A549 (cell line): ENCODE results near the gene AQR. TPM values are rescaled to one million over a fixed set of nuclear protein-coding genes. Genes with fewer than 3 reads are reported as not detected.

Source experiments
- BHLHE40 ChIP-seq: IDR thresholded peaks from 2 replicates; pipeline ENCODE4 v1.6.1; 2012; ENCODE audit warnings: low read depth, low read length, inconsistent platforms
- CEBPB ChIP-seq, 2 experiments: fragments of >200 bp in 1 of 2; sonication (Bioruptor Twin) in 1 of 2; formaldehyde crosslinking in 1 of 2; IDR thresholded peaks; 2 replicates each; pipeline ENCODE4 v1.6.1; 2012 to 2016
- CHD2 ChIP-seq: fragments of 150-350 bp; IDR thresholded peaks from 2 replicates; pipeline ENCODE4 v1.6.1; 2014; ENCODE audit warnings: low read length; ENCODE audit not compliant: partially characterized antibody
- EHF ChIP-seq: fragments of 250-450 bp; sonication (Bioruptor Pico); IDR thresholded peaks from 2 replicates; pipeline ENCODE4 v1.5.0; 2020; ENCODE audit warnings: mild to moderate bottlenecking
- ESRRA ChIP-seq: fragments of 150-350 bp; IDR thresholded peaks from 2 replicates; pipeline ENCODE4 v1.6.1; 2014; ENCODE audit warnings: mild to moderate bottlenecking, low read length, borderline replicate concordance
- FOSB ChIP-seq: fragments of 250-450 bp; sonication (Bioruptor Pico); IDR thresholded peaks from 2 replicates; pipeline ENCODE4 v1.5.0; 2020; ENCODE audit warnings: mild to moderate bottlenecking, moderate library complexity
- FOXS1 ChIP-seq: fragments of 250-450 bp; sonication (Bioruptor Pico); IDR thresholded peaks from 2 replicates; pipeline ENCODE4 v1.5.0; 2020; ENCODE audit warnings: mild to moderate bottlenecking, moderate library complexity
- HDAC2 ChIP-seq: fragments of 200-600 bp; sonication (generic); IDR thresholded peaks from 2 replicates; pipeline ENCODE4 v1.6.1; 2016
- JUN ChIP-seq, 2 experiments: fragments of >200 bp; sonication (Bioruptor Twin); formaldehyde crosslinking; IDR thresholded peaks; 2 replicates in 1 of 2; 3 replicates in 1 of 2; pipeline ENCODE4 v1.6.1; 2016 to 2017
- KDM5A ChIP-seq: fragments of 200-600 bp; sonication (generic); IDR thresholded peaks from 2 replicates; pipeline ENCODE4 v1.6.1; 2016; ENCODE audit warnings: antibody characterized with exemption, mild to moderate bottlenecking
- MAZ ChIP-seq: fragments of 150-350 bp; IDR thresholded peaks from 2 replicates; pipeline ENCODE4 v1.6.1; 2014; ENCODE audit warnings: antibody characterized with exemption, low read depth, low read length, borderline replicate concordance
- MYC ChIP-seq: IDR thresholded peaks from 2 replicates; pipeline ENCODE4 v1.6.1; 2012; ENCODE audit warnings: mild to moderate bottlenecking, inconsistent platforms, low read length, improper control_type of control experiment, borderline replicate concordance
- NFE2L2 ChIP-seq: fragments of 150-350 bp; conservative IDR thresholded peaks from 2 replicates; pipeline ENCODE4 v1.6.1; 2014; ENCODE audit warnings: low read length
- NR3C1 ChIP-seq: fragments of >200 bp; sonication (Bioruptor Twin); formaldehyde crosslinking; IDR thresholded peaks from 3 replicates; pipeline ENCODE4 v1.6.1; 2017
- POLR2AphosphoS2 ChIP-seq: conservative IDR thresholded peaks from 2 replicates; pipeline ENCODE4 v1.6.1; 2012; ENCODE audit warnings: low read length, improper control_type of control experiment, inconsistent platforms
- RAD21 ChIP-seq, 2 experiments: fragments of >200 bp in 1 of 2; sonication (Bioruptor Twin) in 1 of 2; formaldehyde crosslinking in 1 of 2; IDR thresholded peaks in 1 of 2; conservative IDR thresholded peaks in 1 of 2; 2 replicates in 1 of 2; 3 replicates in 1 of 2; pipeline ENCODE4 v1.6.1; 2012 to 2018; ENCODE audit warnings: inconsistent platforms in 1 of 2
- SMC3 ChIP-seq: fragments of >200 bp; sonication (Bioruptor Twin); formaldehyde crosslinking; IDR thresholded peaks from 3 replicates; pipeline ENCODE4 v1.6.1; 2018; ENCODE audit warnings: inconsistent platforms
- TFCP2L1 ChIP-seq: fragments of 250-450 bp; sonication (Bioruptor Pico); IDR thresholded peaks from 2 replicates; pipeline ENCODE4 v1.5.0; 2021; ENCODE audit warnings: mild to moderate bottlenecking
- TP53 ChIP-seq: fragments of 250-450 bp; sonication (Bioruptor Pico); IDR thresholded peaks from 2 replicates; pipeline ENCODE4 v1.5.0; 2021; ENCODE audit warnings: mild to moderate bottlenecking, moderate library complexity
- ZNF302 ChIP-seq: fragments of 250-450 bp; sonication (Bioruptor Pico); IDR thresholded peaks from 2 replicates; pipeline ENCODE4 v1.9.0; 2021; ENCODE audit warnings: inconsistent platforms, mild to moderate bottlenecking, moderate library complexity
- polyA plus RNA-seq, 4 experiments: library from polyadenylated mRNA; depleted of rRNA in 3 of 4; stranded (reverse); fragments of >200 nt; fragmentation: RNase III in 1 of 4; extraction: RNeasy Plus Mini Kit Qiagen cat#74134 plus additional on column Dnase treatment in 1 of 4; gene quantifications; 2 replicates in 3 of 4; 3 replicates in 1 of 4; pipeline ENCODE4 v1.2.3, GENCODE V29; 2011 to 2017
- TF ChIP-seq, protein P1 (sequence below): fragments of 150-350 bp; IDR thresholded peaks from 2 replicates; pipeline ENCODE4 v1.6.1; 2014; ENCODE audit warnings: low read depth, mild to moderate bottlenecking, low read length
- TF ChIP-seq, protein P2 (sequence below): fragments of 200-600 bp; sonication (generic); IDR thresholded peaks from 2 replicates; pipeline ENCODE4 v1.6.1; 2016; ENCODE audit warnings: antibody characterized with exemption, mild to moderate bottlenecking, moderate library complexity
- TF ChIP-seq, protein P3 (sequence below): fragments of 250-450 bp; sonication (Bioruptor Pico); IDR thresholded peaks from 2 replicates; pipeline ENCODE4 v1.5.0; 2021; ENCODE audit warnings: mild to moderate bottlenecking, moderate library complexity, borderline replicate concordance

AQR gene
- polyA plus RNA-seq, 2 of the 4 experiments (the other 2 are of a cell fraction): 22.3 to 58.5 TPM

DNA sequence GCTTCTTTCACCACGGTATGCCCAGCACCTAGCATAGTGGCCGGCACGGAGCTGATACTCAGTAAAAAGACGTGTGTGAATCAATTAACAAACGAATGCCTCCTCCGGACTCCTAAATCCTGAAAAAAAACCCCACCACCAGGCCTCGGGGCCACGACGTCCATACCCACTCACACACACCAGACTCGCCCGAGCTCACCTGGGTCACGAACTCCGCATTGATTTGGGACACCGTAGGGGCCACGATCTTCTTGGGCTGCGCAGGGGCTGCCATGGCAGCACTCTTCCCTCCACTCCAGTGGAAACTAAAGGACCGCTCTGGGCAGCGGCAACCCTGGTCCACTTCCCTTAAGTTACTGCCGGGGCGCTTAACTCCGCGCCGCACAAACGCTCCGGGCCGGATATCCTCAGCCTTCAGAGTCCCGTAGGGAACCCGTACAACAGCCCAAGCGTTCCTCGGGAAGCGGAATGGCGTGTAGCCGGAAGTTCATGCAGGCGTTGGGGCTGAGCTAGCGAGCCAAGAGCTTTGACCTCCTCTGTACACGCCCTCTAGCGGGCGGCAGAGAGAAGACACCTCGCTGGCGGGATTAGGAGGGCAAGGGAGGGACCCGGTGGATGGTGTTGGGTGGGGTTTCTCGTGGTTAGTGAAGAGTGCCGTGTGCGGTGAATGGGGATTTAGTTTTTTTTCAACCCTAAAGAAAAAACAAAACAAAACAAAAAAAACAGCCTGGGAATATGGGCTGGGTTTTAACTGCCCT is at the start of gene AQR (continued):
- TF ChIP-seq NFE2L2 (no peak), KDM5A (peak; percentile 81), CHD2 (peak; percentile 0), TFCP2L1 (CRISPR knock-in tag) (no peak), FOXS1 (peak; percentile 82), POLR2AphosphoS2 (no peak), CEBPB (IDR thresholded peaks at IDR 0.05) (no peak), JUN (IDR thresholded peaks at IDR 0.05) (peak; percentile 93 to 97), MAZ (0 out of 2 replicates have a peak, but pooled peaks have one; percentile 59), ZNF302 (CRISPR knock-in tag) (no peak), EHF (CRISPR knock-in tag) (peak; percentile 27; the same call in 1 of the 2 replicates), MYC (peak; percentile 80; the same call in 1 of the 2 replicates), ESRRA (peak; percentile 6; the same call in 1 of the 2 replicates), FOSB (CRISPR knock-in tag) (no peak), TP53 (0 out of 2 replicates have a peak, but pooled peaks have one; percentile 44), SMC3 (peak; percentile 48), NR3C1 (no peak), RAD21 (conservative IDR thresholded peaks at IDR 0.05 in 1 of 2, IDR thresholded peaks at IDR 0.05 in 1 of 2) (peak; percentile 20 to 34; a peak in 2 of 5 replicates), HDAC2 (peak; percentile 42; the same call in 1 of the 2 replicates), BHLHE40 (no peak)
- TF ChIP-seq, protein P1, sequence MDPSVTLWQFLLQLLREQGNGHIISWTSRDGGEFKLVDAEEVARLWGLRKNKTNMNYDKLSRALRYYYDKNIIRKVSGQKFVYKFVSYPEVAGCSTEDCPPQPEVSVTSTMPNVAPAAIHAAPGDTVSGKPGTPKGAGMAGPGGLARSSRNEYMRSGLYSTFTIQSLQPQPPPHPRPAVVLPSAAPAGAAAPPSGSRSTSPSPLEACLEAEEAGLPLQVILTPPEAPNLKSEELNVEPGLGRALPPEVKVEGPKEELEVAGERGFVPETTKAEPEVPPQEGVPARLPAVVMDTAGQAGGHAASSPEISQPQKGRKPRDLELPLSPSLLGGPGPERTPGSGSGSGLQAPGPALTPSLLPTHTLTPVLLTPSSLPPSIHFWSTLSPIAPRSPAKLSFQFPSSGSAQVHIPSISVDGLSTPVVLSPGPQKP: no peak
- TF ChIP-seq, protein P2, sequence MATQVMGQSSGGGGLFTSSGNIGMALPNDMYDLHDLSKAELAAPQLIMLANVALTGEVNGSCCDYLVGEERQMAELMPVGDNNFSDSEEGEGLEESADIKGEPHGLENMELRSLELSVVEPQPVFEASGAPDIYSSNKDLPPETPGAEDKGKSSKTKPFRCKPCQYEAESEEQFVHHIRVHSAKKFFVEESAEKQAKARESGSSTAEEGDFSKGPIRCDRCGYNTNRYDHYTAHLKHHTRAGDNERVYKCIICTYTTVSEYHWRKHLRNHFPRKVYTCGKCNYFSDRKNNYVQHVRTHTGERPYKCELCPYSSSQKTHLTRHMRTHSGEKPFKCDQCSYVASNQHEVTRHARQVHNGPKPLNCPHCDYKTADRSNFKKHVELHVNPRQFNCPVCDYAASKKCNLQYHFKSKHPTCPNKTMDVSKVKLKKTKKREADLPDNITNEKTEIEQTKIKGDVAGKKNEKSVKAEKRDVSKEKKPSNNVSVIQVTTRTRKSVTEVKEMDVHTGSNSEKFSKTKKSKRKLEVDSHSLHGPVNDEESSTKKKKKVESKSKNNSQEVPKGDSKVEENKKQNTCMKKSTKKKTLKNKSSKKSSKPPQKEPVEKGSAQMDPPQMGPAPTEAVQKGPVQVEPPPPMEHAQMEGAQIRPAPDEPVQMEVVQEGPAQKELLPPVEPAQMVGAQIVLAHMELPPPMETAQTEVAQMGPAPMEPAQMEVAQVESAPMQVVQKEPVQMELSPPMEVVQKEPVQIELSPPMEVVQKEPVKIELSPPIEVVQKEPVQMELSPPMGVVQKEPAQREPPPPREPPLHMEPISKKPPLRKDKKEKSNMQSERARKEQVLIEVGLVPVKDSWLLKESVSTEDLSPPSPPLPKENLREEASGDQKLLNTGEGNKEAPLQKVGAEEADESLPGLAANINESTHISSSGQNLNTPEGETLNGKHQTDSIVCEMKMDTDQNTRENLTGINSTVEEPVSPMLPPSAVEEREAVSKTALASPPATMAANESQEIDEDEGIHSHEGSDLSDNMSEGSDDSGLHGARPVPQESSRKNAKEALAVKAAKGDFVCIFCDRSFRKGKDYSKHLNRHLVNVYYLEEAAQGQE: no peak
- TF ChIP-seq, protein P3, sequence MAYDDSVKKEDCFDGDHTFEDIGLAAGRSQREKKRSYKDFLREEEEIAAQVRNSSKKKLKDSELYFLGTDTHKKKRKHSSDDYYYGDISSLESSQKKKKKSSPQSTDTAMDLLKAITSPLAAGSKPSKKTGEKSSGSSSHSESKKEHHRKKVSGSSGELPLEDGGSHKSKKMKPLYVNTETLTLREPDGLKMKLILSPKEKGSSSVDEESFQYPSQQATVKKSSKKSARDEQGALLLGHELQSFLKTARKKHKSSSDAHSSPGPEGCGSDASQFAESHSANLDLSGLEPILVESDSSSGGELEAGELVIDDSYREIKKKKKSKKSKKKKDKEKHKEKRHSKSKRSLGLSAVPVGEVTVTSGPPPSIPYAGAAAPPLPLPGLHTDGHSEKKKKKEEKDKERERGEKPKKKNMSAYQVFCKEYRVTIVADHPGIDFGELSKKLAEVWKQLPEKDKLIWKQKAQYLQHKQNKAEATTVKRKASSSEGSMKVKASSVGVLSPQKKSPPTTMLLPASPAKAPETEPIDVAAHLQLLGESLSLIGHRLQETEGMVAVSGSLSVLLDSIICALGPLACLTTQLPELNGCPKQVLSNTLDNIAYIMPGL: no peak
- TF ChIP-seq, all 56 proteins: peak for 21
